Psoas muscle (tissue), 8 donors: ENCODE results near the gene SP7. TPM values are rescaled to one million over a fixed set of nuclear protein-coding genes. Genes with fewer than 3 reads are reported as not detected.

Experiments used
- ATAC-seq, 4 donors: fragments of 200-7000 bp; cut with Tn5 transposase; one replicate each; pipeline ENCODE4 v1.9.1; 2020; ENCODE audit warnings: moderate library complexity in 3 of 4, mild to moderate bottlenecking in 2 of 4
- DNase-seq, 2 donors: peaks; one replicate each; pipeline ENCODE4 v3.0.0-alpha.2; 2020
- H3K27ac ChIP-seq: fragments of 200-600 bp; one replicate; pipeline ENCODE4 v1.8.0; 2022
- H3K27me3 ChIP-seq, 3 donors: fragments of 200-600 bp in 1 of 3; one replicate each; pipeline versions ENCODE4 v1.6.1 to v1.8.0; 2013 to 2022; ENCODE audit warnings: low read length in 2 of 3, mild to moderate bottlenecking in 2 of 3, moderate library complexity in 1 of 3; ENCODE audit not compliant: insufficient read depth in 3 of 3
- H3K36me3 ChIP-seq, 2 donors: fragments of 200-600 bp in 1 of 2; one replicate each; pipeline versions ENCODE4 v1.6.1 to v1.8.0; 2013 to 2022; ENCODE audit warnings: low read depth in 1 of 2, mild to moderate bottlenecking in 1 of 2, moderate library complexity in 1 of 2; ENCODE audit not compliant: insufficient read depth in 1 of 2
- H3K4me1 ChIP-seq: fragments of 200-600 bp; one replicate; pipeline ENCODE4 v1.8.0; 2022
- H3K4me3 ChIP-seq: fragments of 200-600 bp; one replicate; pipeline ENCODE4 v1.8.0; 2022; ENCODE audit warnings: mild to moderate bottlenecking
- H3K9me3 ChIP-seq: fragments of 200-600 bp; one replicate; pipeline ENCODE4 v1.8.0; 2022
- CTCF ChIP-seq: fragments of 200-600 bp; IDR thresholded peaks from one replicate; pipeline ENCODE4 v1.8.0; 2022; ENCODE audit warnings: antibody characterized with exemption
- WGBS, 3 donors: extraction: QIAGEN DNeasy Blood & Tissue Kit; methylation state at CpG; one replicate each; pipeline versions ENCODE4 v1.1.6 to v1.1.7; 2013; 5-methylcytosine and 5-hydroxymethylcytosine counted together
- intact Hi-C, 2 donors: fragments of 100-400 bp; cut with DNase I; formaldehyde crosslinking; loops; one replicate each; pipeline versions ENCODE4 v1.11.0 to v1.14.2; 2022
- polyA plus RNA-seq, 3 donors: library from polyadenylated mRNA; stranded (reverse); fragments of 200-250 nt; gene quantifications; one replicate each; pipeline ENCODE4 v1.2.3, GENCODE V29; 2013
- total RNA-seq, 4 donors: library from RNA; stranded (reverse); fragmentation: NEBNext Ultra II Directional in 2 of 4; extraction: Animal tissue kit (Norgen Biotek cat#: 25700) in 2 of 4; gene quantifications; one replicate each; pipeline versions ENCODE4 v1.2.1 to v1.2.4, GENCODE V29; 2021 to 2023
- donor health status: healthy with polysubstance abuse.
- donor health status: DM: no; HTN: no; CAD: no; lungs with moderate emphysema.
- donor health status: Bipolar disorder and iron deficiency.
- donor health status: healthy.
- donor health status: DM: yes; HTN: yes; CAD: no.
- donor health status: DM: no; HTN: no; CAD: no.
- donor health status: DM: no; HTN: no; CAD: no.
- donor health status: DM: yes; HTN: yes; CAD: no.

The SP7 gene
- total and polyA plus RNA-seq, 7 donors, result not detected

DNA sequence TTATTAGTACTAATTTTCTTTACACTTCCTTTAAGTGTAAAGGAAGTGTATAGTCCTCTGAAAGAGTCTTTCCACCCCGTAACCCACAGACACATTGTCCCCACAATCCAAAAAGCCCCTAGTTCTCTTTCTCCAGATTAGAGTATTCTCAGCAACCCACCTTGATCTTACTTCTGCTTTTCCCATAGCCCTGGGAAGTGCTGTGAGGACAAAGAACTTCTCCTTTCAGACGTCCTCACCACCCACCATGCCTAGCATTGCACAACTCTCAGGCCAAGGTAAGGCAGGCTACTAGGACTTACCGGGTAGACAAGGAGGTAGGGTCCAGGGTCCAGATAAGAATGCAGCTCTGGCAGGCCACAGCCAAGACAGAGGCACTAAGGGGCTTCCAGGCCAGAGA, 22.2 kb downstream of the SP7 start:
- Histone ChIP-seq H3K27ac (no peak overlapping the region), H3K27me3 (no peaks in the 10 kb centered on the region), H3K4me1 (no peaks in the 10 kb centered on the region), H3K36me3 (peaks cover 4 to 92% of the 10 kb centered on the region in 2 donors), H3K4me3 (no peak overlapping the region), H3K9me3 (no peaks in the 10 kb centered on the region)
- TF ChIP-seq CTCF, result no peak
- DNase-seq (no peak), ATAC-seq (no peak)
- intact Hi-C loops, result no loop called here
- 61 to 62% (median 62%) methylated on average over 3 of the region's 3 CpGs for WGBS, 3 donors

GRCh38 chr12:53308276-53308675, 27.9 kb downstream of the SP7 start:
- no peak for ATAC-seq
- Histone ChIP-seq H3K27ac (no peak overlapping the region), H3K36me3 (peaks cover 11 to 83% of the 10 kb centered on the region in 2 donors), H3K9me3 (no peaks in the 10 kb centered on the region), H3K4me3 (no peak overlapping the region), H3K4me1 (no peaks in the 10 kb centered on the region), H3K27me3 (no peaks in the 10 kb centered on the region)
- WGBS, 3 donors, result 72 to 84% (median 73%) methylated on average over 4 of the region's 4 CpGs
- no peak for TF ChIP-seq CTCF
- intact Hi-C loops, result no loop called here
- DNase-seq, result no peak

- TF ChIP-seq CTCF, result no peak
- 89 to 94% (median 91%) methylated on average over 10 of the region's 10 CpGs for WGBS, 3 donors
- no peak for ATAC-seq
- no peaks in the 10 kb centered on the region for H3K27me3 ChIP-seq
- H3K4me1 ChIP-seq, result no peaks in the 10 kb centered on the region
- H3K4me3 ChIP-seq, result no peak overlapping the region
- peaks cover 14 to 85% of the 10 kb centered on the region in 2 donors for H3K36me3 ChIP-seq
- H3K9me3 ChIP-seq, result no peaks in the 10 kb centered on the region
- intact Hi-C loops, result no loop called here
- DNase-seq, result no peak
- no peak overlapping the region for H3K27ac ChIP-seq
Observed at GRCh38 chr12:53306826-53307225, 29.3 kb downstream of the SP7 start.

DNA sequence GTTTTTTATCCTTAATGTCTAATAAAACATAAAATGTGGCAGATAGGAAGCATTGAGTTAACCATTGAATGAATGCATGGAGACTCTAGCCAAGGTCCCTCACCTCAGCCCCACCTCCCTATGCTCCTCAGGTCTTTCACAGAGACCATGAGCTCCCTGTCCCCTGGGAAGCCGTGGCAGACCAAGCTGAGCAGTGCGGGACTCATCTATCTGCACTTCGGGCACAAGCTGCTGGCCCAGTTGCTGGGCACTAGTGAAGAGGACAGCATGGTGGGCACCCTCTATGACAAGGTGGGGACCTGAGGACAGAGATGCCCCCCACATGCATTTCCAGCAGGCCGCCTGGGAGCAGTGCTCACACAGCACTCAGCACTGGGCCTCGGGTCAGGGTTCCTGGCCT, 33.3 kb downstream of the SP7 start:
- 80 to 84% (median 82%) methylated on average over 5 of the region's 5 CpGs for WGBS, 3 donors
- H3K27me3 ChIP-seq, result no peaks in the 10 kb centered on the region
- peaks cover 17% of the 10 kb centered on the region for H3K4me1 ChIP-seq

More for the DNA sequence above, 33.3 kb downstream of the SP7 start:
- Histone ChIP-seq H3K36me3 (peaks cover 8 to 70% of the 10 kb centered on the region in 2 donors), H3K4me3 (no peak overlapping the region), H3K27ac (no peak overlapping the region), H3K9me3 (no peaks in the 10 kb centered on the region)
- TF ChIP-seq CTCF, result no peak
- intact Hi-C loops, result no loop called here
- peak in 1 of 2 donors; percentile 39 for DNase-seq
- ATAC-seq, result no peak
